Activated CD8-positive, alpha-beta T cell treated with anti-CD3 and anti-CD28 coated beads, Interleukin-2, amount 10 ng/mL, durations not matched to agents 7 days and 5 days (primary cell): ENCODE data around the gene FAM181A. TPM values are rescaled to one million over a fixed set of nuclear protein-coding genes. Genes with fewer than 3 reads are reported as not detected.

Experiments used
- ATAC-seq: fragments of 150-1000 bp; cut with Tn5 transposase; one replicate; pipeline ENCODE4 v1.10.0; 2021; ENCODE audit warnings: moderate library complexity
- CTCF ChIA-PET: fragments of 350-600 bp; sonication (Branson Sonifier 250); formaldehyde crosslinking; loops from one replicate; lab custom pipeline; 2021; ENCODE audit warnings: antibody characterized with exemption; lab: Charles Lee
- POLR2A ChIA-PET: fragments of 350-600 bp; sonication (Branson Sonifier 250); formaldehyde crosslinking; loops from one replicate; lab custom pipeline; 2021; ENCODE audit warnings: antibody characterized with exemption; lab: Charles Lee
- DNase-seq: peaks from one replicate; pipeline ENCODE4 v3.0.0-alpha.2; 2020
- H3K27ac Mint-ChIP-seq: one replicate; pipeline ENCODE4 v1.8.0; 2021; ENCODE audit warnings: mild to moderate bottlenecking, mixed read lengths
- H3K27me3 Mint-ChIP-seq: one replicate; pipeline ENCODE4 v1.8.0; 2021; ENCODE audit warnings: low read depth, mixed read lengths
- H3K36me3 Mint-ChIP-seq: one replicate; pipeline ENCODE4 v1.8.0; 2021; ENCODE audit warnings: low read depth, mixed read lengths
- H3K4me1 Mint-ChIP-seq: one replicate; pipeline ENCODE4 v1.8.0; 2021; ENCODE audit warnings: low read depth, mixed read lengths
- H3K4me3 Mint-ChIP-seq: one replicate; pipeline ENCODE4 v1.8.0; 2021; ENCODE audit warnings: mild to moderate bottlenecking, mixed read lengths
- H3K9me3 Mint-ChIP-seq: one replicate; pipeline ENCODE4 v1.8.0; 2022; ENCODE audit warnings: mixed read lengths; ENCODE audit not compliant: insufficient read depth
- total RNA-seq, 2 experiments: library from RNA; stranded (reverse); gene quantifications; one replicate each; pipeline ENCODE4 v1.2.3, GENCODE V29; 2021

Gene FAM181A
- not detected for total RNA-seq

GRCh38 chr14:93926873-93927799 lies at the start of gene FAM181A:
FAM181A (plus strand) TSS chr14:93927344; CDS start chr14:93928286, 942 bp downstream.
- no peak within 1 kb of the TSS for H3K27ac Mint-ChIP-seq
- ChIA-PET POLR2A (interaction anchor here (1.5 kb wide), 1 partner anchor 22 kb away, joined by 4 read pairs; no protein-coding TSS in a partner anchor), CTCF (no interaction called here)
- no peak within 1 kb of the TSS for H3K4me3 Mint-ChIP-seq
- H3K36me3 Mint-ChIP-seq, result no peaks in the 10 kb centered on the region
- no peaks in the 10 kb centered on the region for H3K4me1 Mint-ChIP-seq
- no peaks in the 10 kb centered on the region for H3K9me3 Mint-ChIP-seq
- DNase-seq (no peak), ATAC-seq (no peak)
- no peaks in the 10 kb centered on the region for H3K27me3 Mint-ChIP-seq

- H3K27me3 Mint-ChIP-seq, result peaks cover 7% of the 10 kb centered on the region
- no peaks in the 10 kb centered on the region for H3K36me3 Mint-ChIP-seq
- no peak overlapping the region for H3K4me3 Mint-ChIP-seq
- no peaks in the 10 kb centered on the region for H3K4me1 Mint-ChIP-seq
- H3K27ac Mint-ChIP-seq, result no peak overlapping the region
- POLR2A ChIA-PET, result no interaction called here
- ATAC-seq, result no peak
- H3K9me3 Mint-ChIP-seq, result no peaks in the 10 kb centered on the region
- DNase-seq, result no peak
- CTCF ChIA-PET, result no interaction called here
Measured at GRCh38 chr14:93878212-93878611, 48.9 kb upstream of the FAM181A start.

DNA sequence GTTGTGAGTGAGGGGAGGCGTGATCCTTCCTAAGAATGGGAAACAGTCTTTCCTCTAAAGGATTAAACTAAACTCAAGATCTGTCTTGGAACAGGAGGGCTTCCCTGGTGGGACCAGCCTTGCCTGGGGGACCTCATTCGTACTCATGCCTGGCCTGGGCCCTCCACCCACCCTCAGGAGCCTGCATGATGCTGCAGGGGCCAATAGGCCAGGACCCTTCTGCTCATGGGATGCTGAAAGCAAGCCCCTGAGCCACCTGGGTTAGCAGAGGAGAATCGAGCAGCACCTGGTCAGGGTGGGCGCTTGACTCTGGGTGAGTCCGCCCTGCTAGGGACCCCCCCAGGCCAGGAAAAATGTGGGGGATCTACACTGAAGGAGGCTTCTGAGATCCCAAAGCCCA lies 48.3 kb upstream of the FAM181A start:
- Mint-ChIP-seq H3K9me3 (no peaks in the 10 kb centered on the region), H3K27me3 (peaks cover 7% of the 10 kb centered on the region), H3K4me1 (no peaks in the 10 kb centered on the region), H3K27ac (no peak overlapping the region), H3K36me3 (no peaks in the 10 kb centered on the region), H3K4me3 (no peak overlapping the region)
- ATAC-seq (no peak), DNase-seq (no peak)
- POLR2A ChIA-PET, result no interaction called here
- CTCF ChIA-PET, result no interaction called here

DNA sequence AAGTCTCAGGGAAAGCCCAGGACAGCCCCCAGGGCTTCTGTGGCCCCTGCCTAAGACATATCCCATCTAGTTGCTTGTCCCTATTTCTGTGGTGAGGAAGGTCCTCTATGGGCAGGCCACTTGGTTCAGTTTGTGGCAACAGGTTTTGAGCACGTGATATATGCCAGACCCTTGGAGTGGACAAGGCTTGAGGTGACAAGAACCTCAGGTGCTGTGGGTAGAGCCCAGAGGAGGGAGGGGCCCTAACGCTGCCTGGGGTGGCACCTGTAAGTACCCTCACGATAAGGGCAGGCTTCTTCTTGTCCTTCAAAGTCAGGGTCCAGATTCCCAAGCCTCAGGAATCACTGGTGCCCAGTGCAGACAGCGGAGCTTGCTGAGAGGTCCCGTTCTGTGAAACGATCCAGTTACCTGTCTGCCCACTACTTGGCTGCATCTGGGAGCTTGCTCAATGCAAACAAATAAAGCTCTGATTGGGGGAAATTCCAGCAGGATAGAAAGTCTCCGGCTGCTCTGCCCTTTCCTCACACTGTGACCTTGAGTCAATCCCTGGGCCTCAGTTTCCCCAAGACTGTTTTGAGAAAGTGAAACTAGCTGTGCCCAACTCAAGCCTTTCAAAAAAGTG lies 47.7 kb upstream of the FAM181A start:
- DNase-seq (no peak), ATAC-seq (no peak)
- Mint-ChIP-seq H3K27ac (no peak overlapping the region), H3K4me3 (no peak overlapping the region), H3K36me3 (no peaks in the 10 kb centered on the region), H3K9me3 (no peaks in the 10 kb centered on the region), H3K4me1 (peaks cover under 1% of the 10 kb centered on the region), H3K27me3 (peaks cover 7% of the 10 kb centered on the region)
- POLR2A ChIA-PET, result no interaction called here
- CTCF ChIA-PET, result no interaction called here

DNA sequence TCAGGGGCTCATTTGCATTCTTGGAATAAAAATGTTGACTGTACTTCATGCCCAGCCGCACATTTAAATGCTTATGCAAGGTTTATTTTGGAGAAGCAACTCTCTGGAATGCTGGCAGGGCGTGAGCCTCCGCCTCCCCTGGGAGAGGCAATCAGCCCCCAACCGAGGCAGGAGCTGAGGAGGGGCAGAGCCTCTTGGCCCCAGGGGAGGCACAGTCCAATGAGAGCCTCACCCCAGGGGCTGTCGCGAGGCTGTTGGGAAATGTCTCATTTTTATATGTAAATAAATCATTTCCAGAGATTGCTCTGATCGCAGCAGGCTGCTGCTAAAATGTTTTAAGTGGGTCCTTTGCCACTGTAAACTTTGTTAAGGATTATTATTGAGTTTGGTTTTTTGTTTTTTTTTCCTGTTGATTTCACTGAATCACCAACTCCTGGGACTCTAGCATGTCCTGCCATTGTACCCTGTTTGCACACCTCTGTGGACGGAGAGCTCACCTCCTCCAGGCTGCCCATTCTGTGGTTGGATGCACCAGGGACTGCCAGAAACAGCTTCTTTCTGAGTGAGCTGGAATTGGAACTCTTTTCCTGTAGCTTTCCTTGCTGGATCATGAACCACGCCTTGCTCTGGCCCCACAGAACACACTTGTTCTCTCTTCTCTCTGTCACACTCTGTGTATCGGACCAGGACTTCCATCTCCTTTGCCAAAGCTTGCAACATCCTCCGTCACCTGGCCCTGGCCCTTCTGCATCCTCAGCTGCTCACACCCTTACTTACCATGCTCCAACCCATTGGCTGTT lies 46.9 kb upstream of the FAM181A start:
- Mint-ChIP-seq H3K4me3 (no peak overlapping the region), H3K36me3 (no peaks in the 10 kb centered on the region), H3K27me3 (peaks cover 11% of the 10 kb centered on the region), H3K27ac (no peak overlapping the region), H3K9me3 (no peaks in the 10 kb centered on the region), H3K4me1 (peaks cover 7% of the 10 kb centered on the region)
- POLR2A ChIA-PET, result no interaction called here
- CTCF ChIA-PET, result no interaction called here
- DNase-seq (no peak), ATAC-seq (no peak)

DNA sequence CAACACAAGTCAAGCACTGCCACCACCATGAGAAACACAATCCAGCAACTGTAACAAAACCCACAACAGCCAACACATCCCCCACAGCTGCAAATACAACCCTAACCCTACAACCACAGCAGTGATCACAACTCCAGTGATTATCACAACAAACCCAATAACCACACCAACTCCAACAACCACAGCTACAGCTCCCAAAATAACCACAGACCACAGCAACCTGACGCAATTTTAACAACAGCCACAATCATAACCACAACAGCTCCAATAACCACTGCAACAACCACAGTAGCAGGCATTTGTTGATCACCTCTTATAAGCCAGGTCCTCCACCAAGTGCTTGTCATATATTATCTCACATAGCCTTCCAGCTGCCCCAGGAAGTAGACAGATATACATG lies 42.2 kb upstream of the FAM181A start:
- ChIA-PET POLR2A (no interaction called here), CTCF (interaction anchor here (0.7 to 1.4 kb wide), 3 partner anchors 12 to 252 kb away, joined by 3 to 4 read pairs (median 3); no protein-coding TSS in a partner anchor)
- Mint-ChIP-seq H3K27me3 (peaks cover 29% of the 10 kb centered on the region), H3K4me3 (no peak overlapping the region), H3K9me3 (no peaks in the 10 kb centered on the region), H3K36me3 (no peaks in the 10 kb centered on the region), H3K27ac (no peak overlapping the region), H3K4me1 (peaks cover 7% of the 10 kb centered on the region)
- DNase-seq, result no peak
- ATAC-seq, result no peak

DNA sequence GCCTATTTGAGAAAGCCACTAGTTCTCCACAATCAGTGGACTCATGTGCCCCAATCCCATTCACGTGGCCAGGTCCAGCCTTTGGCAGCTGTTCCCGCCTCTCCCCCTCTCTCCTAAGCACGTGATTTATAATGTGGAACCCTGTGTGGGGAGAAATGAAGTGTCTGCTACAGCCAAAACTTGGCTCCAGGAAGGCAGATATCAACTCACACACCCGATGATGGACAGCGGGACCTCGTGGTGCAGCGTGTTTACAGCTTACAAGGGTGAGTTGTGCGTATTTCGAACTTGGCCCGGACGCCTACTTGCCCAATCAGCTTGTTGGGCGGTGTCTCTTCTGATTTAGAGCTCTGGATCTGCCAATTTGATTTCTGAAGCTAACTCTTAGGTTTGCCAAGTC lies 38.1 kb upstream of the FAM181A start:
- H3K27ac Mint-ChIP-seq, result no peak overlapping the region
- no peaks in the 10 kb centered on the region for H3K9me3 Mint-ChIP-seq
- DNase-seq (no peak), ATAC-seq (no peak)
- H3K27me3 Mint-ChIP-seq, result peaks cover 28% of the 10 kb centered on the region
- ChIA-PET CTCF (no interaction called here), POLR2A (no interaction called here)
- H3K4me1 Mint-ChIP-seq, result peaks cover 7% of the 10 kb centered on the region
- H3K4me3 Mint-ChIP-seq, result no peak overlapping the region
- no peaks in the 10 kb centered on the region for H3K36me3 Mint-ChIP-seq

- CTCF ChIA-PET, result no interaction called here
- ATAC-seq (no peak), DNase-seq (no peak)
- Mint-ChIP-seq H3K36me3 (no peaks in the 10 kb centered on the region), H3K4me1 (peaks cover 2% of the 10 kb centered on the region), H3K27ac (no peak overlapping the region), H3K27me3 (peaks cover 26% of the 10 kb centered on the region), H3K9me3 (no peaks in the 10 kb centered on the region), H3K4me3 (no peak overlapping the region)
- POLR2A ChIA-PET, result interaction anchor here (0.8 kb wide), 1 partner anchor 27 kb away, joined by 3 read pairs; no protein-coding TSS in a partner anchor
Measured at GRCh38 chr14:93889739-93890483, 37.2 kb upstream of the FAM181A start.

- Mint-ChIP-seq H3K4me1 (no peaks in the 10 kb centered on the region), H3K27ac (no peak overlapping the region), H3K27me3 (peaks cover 19% of the 10 kb centered on the region), H3K9me3 (no peaks in the 10 kb centered on the region), H3K4me3 (no peak overlapping the region), H3K36me3 (no peaks in the 10 kb centered on the region)
- ChIA-PET CTCF (no interaction called here), POLR2A (no interaction called here)
- no peak for DNase-seq
- no peak for ATAC-seq
Measured at GRCh38 chr14:93891756-93892504, 35.2 kb upstream of the FAM181A start.

DNA sequence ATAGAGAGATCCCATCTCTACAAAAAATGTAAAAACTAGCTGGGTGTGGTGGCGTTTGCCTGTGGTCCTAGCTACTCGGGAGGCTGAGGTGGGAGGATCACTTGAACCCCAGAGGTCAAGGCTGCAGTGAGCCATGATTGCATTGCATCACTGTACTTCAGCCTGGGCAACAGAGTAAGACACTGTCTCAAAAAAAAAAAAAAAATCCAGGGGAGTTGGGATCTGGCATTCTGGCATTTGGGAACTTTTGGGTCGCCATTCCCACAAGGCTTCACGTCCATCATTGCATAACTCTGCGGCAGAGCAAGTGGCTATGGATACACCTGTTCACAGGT lies 34.7 kb upstream of the FAM181A start:
- ChIA-PET CTCF (no interaction called here), POLR2A (no interaction called here)
- ATAC-seq (no peak), DNase-seq (no peak)
- Mint-ChIP-seq H3K9me3 (no peaks in the 10 kb centered on the region), H3K4me1 (no peaks in the 10 kb centered on the region), H3K4me3 (no peak overlapping the region), H3K27me3 (peaks cover 14% of the 10 kb centered on the region), H3K27ac (no peak overlapping the region), H3K36me3 (no peaks in the 10 kb centered on the region)
